Mesothelial cell of epicardium (in vitro differentiated cells): Measurements from ENCODE around the gene GPR42. TPM values are rescaled to one million over a fixed set of nuclear protein-coding genes. Genes with fewer than 3 reads are reported as not detected.

Experiments
- DNase-seq, 2 experiments: peaks; one replicate each; pipeline ENCODE4 v3.0.0; 2021; ENCODE audit warnings: low spot score in 2 of 2; ENCODE audit not compliant: unreplicated experiment in 2 of 2
- H3K27ac Mint-ChIP-seq: 2 replicates; pipeline ENCODE4 v1.8.0; 2021; ENCODE audit warnings: mixed read lengths
- H3K27me3 Mint-ChIP-seq: 2 replicates; pipeline ENCODE4 v1.8.0; 2021; ENCODE audit warnings: low read depth, mixed read lengths
- H3K36me3 Mint-ChIP-seq: 2 replicates; pipeline ENCODE4 v1.8.0; 2021; ENCODE audit warnings: mixed read lengths
- H3K4me1 Mint-ChIP-seq: 2 replicates; pipeline ENCODE4 v1.8.0; 2021; ENCODE audit warnings: mixed read lengths
- H3K4me3 Mint-ChIP-seq: 2 replicates; pipeline ENCODE4 v1.8.0; 2021; ENCODE audit warnings: mild to moderate bottlenecking, moderate library complexity, mixed read lengths
- H3K9me3 Mint-ChIP-seq: 2 replicates; pipeline ENCODE4 v1.8.0; 2021; ENCODE audit warnings: mixed read lengths
- total RNA-seq: library from RNA; stranded (reverse); gene quantifications from 3 replicates; pipeline ENCODE4 v1.2.1, GENCODE V29; 2021
- TF ChIP-seq, protein P1 (sequence below): fragments of 200-600 bp; sonication (generic); IDR thresholded peaks from one replicate; pipeline ENCODE4 v1.5.0; 2021; ENCODE audit warnings: antibody characterized with exemption; ENCODE audit not compliant: unreplicated experiment

GPR42 gene
- total RNA-seq, 1 donor from 2014 or later, result not detected

DNA sequence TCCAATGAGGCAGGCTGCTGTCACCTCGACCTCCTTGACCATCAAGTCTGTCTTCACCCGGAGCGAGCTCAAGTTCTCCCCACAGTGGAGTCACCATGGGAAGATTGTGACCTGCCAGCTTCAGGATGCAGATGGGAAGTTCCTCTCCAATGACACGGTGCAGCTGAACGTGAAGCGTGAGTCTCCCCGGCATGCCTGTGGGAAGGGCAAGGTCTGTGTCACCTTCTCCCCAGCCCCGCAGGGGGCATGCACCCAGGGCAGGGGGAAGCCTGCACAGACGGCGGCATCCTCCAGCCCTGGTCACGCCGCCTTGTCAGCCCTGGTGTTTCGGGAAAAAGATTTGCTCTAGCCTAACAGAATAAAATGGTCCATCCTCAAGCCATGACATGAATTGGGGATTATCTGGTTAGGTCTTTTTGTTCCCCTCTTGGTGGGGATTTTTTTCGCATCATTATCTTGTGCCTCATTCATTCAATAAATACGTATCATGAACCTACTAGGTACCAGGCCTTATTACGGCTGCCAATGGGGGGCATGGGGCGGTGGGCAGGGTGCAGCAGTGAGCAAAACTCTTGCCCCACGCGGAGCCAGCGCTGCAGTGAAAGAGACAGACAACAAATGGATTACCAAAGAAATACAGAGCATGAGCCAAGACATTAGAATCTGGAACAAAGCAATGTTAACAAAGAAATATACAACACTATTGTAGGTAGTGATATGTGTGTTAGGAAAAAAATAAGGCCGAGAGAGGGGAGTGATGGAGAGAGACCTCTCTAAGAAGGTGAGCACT, 34.5 kb upstream of the GPR42 start:
- TF ChIP-seq, protein P1, sequence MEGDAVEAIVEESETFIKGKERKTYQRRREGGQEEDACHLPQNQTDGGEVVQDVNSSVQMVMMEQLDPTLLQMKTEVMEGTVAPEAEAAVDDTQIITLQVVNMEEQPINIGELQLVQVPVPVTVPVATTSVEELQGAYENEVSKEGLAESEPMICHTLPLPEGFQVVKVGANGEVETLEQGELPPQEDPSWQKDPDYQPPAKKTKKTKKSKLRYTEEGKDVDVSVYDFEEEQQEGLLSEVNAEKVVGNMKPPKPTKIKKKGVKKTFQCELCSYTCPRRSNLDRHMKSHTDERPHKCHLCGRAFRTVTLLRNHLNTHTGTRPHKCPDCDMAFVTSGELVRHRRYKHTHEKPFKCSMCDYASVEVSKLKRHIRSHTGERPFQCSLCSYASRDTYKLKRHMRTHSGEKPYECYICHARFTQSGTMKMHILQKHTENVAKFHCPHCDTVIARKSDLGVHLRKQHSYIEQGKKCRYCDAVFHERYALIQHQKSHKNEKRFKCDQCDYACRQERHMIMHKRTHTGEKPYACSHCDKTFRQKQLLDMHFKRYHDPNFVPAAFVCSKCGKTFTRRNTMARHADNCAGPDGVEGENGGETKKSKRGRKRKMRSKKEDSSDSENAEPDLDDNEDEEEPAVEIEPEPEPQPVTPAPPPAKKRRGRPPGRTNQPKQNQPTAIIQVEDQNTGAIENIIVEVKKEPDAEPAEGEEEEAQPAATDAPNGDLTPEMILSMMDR, result no peak
- Mint-ChIP-seq H3K4me1 (no peaks in the 10 kb centered on the region), H3K36me3 (peaks cover 9% of the 10 kb centered on the region), H3K27ac (no peak overlapping the region), H3K4me3 (no peak overlapping the region), H3K27me3 (no peaks in the 10 kb centered on the region), H3K9me3 (no peaks in the 10 kb centered on the region)
- no peak for DNase-seq

DNA sequence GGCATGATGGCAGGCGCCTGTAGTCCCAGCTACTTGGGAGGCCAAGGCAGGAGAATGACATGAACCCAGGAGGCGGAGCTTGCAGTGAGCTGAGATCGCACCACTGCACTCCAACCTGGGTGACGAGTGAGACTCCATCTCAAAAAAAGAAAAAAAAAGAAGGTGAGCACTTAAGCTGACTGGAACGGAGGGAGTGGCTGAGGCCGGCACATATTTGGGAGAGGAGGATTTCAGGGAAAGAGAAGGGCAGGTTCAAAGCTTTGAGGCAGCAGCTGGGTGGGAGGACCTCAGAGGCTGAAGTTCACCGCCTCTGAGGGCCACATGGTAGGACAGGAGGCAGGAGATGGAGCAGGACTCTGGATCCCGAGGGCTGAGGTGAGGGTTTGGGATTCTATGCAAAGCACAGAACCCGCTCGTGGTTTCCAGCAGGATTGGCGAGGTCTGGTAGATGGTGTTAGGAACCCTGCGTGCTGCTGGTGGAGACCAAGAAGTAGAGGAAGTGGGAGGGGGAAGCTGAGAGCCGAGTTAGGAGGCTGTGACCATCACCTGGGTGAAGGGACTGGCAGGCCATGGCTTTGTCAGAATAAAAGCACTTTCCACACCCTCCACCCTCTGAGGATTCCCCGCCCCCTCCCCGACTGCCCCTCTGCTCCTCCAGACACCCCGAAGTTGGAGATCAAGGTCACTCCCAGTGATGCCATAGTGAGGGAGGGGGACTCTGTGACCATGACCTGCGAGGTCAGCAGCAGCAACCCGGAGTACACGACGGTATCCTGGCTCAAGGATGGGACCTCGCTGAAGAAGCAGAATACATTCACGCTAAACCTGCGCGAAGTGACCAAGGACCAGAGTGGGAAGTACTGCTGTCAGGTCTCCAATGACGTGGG, 33.5 kb upstream of the GPR42 start:
- H3K4me3 Mint-ChIP-seq, result no peak overlapping the region
- TF ChIP-seq, protein P1, result no peak
- DNase-seq, result no peak
- peaks cover under 1% of the 10 kb centered on the region for H3K4me1 Mint-ChIP-seq
- H3K36me3 Mint-ChIP-seq, result peaks cover 13% of the 10 kb centered on the region
- H3K27me3 Mint-ChIP-seq, result no peaks in the 10 kb centered on the region
- H3K9me3 Mint-ChIP-seq, result no peaks in the 10 kb centered on the region
- H3K27ac Mint-ChIP-seq, result no peak overlapping the region

DNA sequence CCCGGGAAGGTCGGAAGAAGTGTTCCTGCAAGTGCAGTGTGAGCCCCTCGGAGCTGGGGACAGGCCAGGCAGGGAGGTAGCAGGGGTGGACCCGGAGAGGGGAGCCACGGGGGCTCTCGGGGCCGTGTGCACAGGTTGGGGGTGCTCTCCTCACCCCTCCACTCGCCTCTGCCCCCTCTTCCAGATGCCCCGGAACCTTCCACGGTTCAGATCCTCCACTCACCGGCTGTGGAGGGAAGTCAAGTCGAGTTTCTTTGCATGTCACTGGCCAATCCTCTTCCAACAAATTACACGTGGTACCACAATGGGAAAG, 32.9 kb upstream of the GPR42 start:
- Mint-ChIP-seq H3K36me3 (peaks cover 14% of the 10 kb centered on the region), H3K27ac (no peak overlapping the region)

DNA sequence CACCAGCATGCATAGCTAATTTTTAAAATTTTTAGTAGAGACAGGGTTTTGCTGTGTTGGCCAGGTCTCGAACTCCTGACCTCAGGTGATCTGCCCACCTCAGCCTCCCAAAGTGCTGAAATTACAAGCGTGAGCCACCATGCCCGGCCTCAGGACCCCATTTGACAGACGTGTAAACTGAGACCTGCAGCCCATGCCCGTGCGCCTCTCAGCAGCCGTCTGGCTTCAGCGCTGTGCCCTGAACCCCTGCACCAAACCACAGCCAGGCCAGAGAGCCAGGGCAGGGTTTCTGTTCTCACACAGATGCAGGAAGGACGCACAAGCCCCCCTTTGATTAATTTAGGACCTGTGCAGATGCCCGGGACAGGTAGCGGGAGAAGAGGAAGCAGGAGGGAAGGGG, 30.4 kb upstream of the GPR42 start:
- Mint-ChIP-seq H3K36me3 (peaks cover 13% of the 10 kb centered on the region), H3K4me3 (no peak overlapping the region), H3K9me3 (no peaks in the 10 kb centered on the region), H3K4me1 (peaks cover 2% of the 10 kb centered on the region), H3K27ac (no peak overlapping the region), H3K27me3 (no peaks in the 10 kb centered on the region)
- no peak for DNase-seq
- TF ChIP-seq, protein P1, result no peak

More for the DNA sequence above, 32.9 kb upstream of the GPR42 start:
- no peaks in the 10 kb centered on the region for H3K9me3 Mint-ChIP-seq
- TF ChIP-seq, protein P1, result no peak
- no peak overlapping the region for H3K4me3 Mint-ChIP-seq
- H3K27me3 Mint-ChIP-seq, result no peaks in the 10 kb centered on the region
- peaks cover 2% of the 10 kb centered on the region for H3K4me1 Mint-ChIP-seq
- no peak for DNase-seq

DNA sequence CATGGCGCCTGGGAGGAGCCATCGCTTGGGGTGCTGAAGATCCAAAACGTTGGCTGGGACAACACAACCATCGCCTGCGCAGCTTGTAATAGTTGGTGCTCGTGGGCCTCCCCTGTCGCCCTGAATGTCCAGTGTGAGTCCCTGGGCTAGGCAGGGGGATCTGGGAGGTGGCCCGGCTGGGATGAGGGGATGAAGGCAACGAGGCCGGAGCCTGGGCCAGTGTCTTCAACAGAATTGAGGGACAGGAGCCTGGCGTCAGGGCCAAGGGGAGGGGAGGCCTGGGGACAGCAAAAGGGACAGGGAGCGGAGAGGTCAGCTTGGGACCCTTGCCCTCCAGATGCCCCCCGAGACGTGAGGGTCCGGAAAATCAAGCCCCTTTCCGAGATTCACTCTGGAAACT, 29.9 kb upstream of the GPR42 start:
- Mint-ChIP-seq H3K27ac (no peak overlapping the region), H3K27me3 (no peaks in the 10 kb centered on the region), H3K4me3 (no peak overlapping the region), H3K9me3 (no peaks in the 10 kb centered on the region), H3K36me3 (peaks cover 13% of the 10 kb centered on the region), H3K4me1 (peaks cover 2% of the 10 kb centered on the region)
- DNase-seq, result no peak
- TF ChIP-seq, protein P1, result no peak
